A549 treated with AZD9567 at 1 μM for 4 hours (cell line): ENCODE measurements around the gene KCNK18. TPM values are rescaled to one million over a fixed set of nuclear protein-coding genes. Genes with fewer than 3 reads are reported as not detected.

Experiments used
- total RNA-seq: library from RNA; stranded (reverse); fragments of 200-300 nt; extraction: Qiagen RNA extraction; gene quantifications from 5 replicates; pipeline ENCODE4 v1.2.3, GENCODE V29; 2022; ENCODE audit not compliant: insufficient read depth

The KCNK18 gene
- not detected in 5 replicates for total RNA-seq

DNA sequence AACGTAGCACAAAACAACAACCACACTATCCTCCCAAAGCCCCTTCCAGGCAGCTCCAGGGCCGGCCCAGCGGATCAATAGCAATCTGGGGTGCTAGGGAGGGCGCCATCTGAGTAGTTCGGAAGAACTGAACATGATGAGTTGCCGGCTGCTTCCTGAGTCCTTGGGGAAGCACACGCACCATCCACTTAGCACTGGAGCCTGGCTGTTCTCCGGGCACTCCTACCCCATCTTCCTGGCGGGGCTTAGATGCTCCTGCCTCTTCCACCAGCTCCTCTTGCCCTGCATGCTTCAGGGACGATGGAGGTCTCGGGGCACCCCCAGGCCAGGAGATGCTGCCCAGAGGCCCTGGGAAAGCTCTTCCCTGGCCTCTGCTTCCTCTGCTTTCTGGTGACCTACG, at the start of gene KCNK18:
Gene KCNK18 (plus strand): TSS at position 301 of the 400 bp plus-strand sequence. CDS start 0 bp downstream, at position 301.

DNA sequence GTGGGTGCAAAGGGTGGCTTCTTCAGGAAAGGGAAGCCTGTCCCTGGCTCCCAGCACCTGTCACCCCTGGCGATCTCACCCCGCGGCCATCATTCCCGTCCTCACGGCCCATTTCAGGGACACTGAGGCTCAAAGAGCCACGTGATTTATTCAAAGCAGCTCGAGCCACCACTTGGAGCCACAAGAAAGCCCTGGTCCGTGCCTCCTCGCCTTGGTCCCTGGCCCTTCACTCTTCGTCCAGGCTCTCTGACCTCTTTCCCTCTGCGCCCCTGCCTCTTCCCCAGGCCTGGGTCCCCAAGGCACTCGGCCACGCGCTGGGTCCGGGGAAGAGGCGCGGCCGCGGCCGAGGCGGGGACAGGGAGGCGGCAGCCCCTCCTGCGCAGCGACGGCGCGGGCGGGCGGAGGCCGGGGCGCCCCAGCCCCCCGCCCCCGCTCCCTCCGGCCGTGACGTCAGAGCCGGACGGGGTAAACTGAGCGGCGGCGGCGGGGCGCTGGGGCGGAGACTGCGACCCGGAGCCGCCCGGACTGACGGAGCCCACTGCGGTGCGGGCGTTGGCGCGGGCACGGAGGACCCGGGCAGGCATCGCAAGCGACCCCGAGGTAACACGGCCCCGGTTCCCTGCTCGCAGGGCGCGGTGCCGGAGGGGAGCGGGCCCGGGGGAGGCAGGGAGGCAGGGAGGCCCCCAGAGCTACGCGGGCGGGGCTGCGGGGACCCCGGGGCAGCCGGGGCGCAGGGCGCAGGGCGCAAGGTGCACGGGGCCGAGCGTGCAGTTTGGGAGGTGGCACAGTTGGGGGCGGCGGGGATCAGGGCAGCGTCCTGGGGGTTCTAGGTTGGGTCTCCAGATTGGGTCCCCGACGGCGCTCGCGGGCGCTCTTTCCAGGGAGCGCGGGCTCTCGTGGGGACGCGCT, 43.6 kb downstream of the KCNK18 start, which contains the start of gene SLC18A2:
Gene SLC18A2 (plus strand): TSS at position 494 of the 909 bp plus-strand sequence. CDS start 580 bp downstream, outside the sequence.

Other genes with a start within 250 kb of the KCNK18 start
- 20.1 to 35.3 TPM (median 25.9 TPM) in 5 replicates for gene SHTN1, start 192.3 kb upstream of the KCNK18 start, total RNA-seq
- 0.99 to 1.3 TPM (median 1.1 TPM) in 4 of 5 replicates, not detected in the other for gene VAX1, start 59.2 kb upstream of the KCNK18 start, total RNA-seq
- 0.02 to 0.08 TPM (median 0.02 TPM) in 3 of 5 replicates, not detected in the others for gene SLC18A2, start 43.6 kb downstream of the KCNK18 start, total RNA-seq
- gene PDZD8, start 178.0 kb downstream of the KCNK18 start, total RNA-seq, result 18.7 to 41.6 TPM (median 22.8 TPM) in 5 replicates